A673 (cell line): ENCODE data around the gene ANKS3. TPM values are rescaled to one million over a fixed set of nuclear protein-coding genes. Genes with fewer than 3 reads are reported as not detected.

ENCODE experiments used
- BruUV-seq: library from RNA; stranded (reverse); fragments of 400-500 nt; replicated peaks from 2 replicates; lab custom pipeline; 2021; lab: Mats Ljungman, UMichigan
- CTCF ChIA-PET: fragments of 300-600 bp; sonication (Branson Sonifier 250); formaldehyde crosslinking; loops from one replicate; lab custom pipeline; 2022; ENCODE audit warnings: antibody characterized with exemption; lab: Charles Lee
- POLR2A ChIA-PET: fragments of 300-600 bp; sonication (Branson Sonifier 250); formaldehyde crosslinking; loops from one replicate; lab custom pipeline; 2022; ENCODE audit warnings: antibody characterized with exemption; ENCODE audit not compliant: low non-redundant PET; lab: Charles Lee
- DNase-seq: peaks from one replicate; pipeline ENCODE4 v3.0.0-alpha.2; 2015; ENCODE audit warnings: low spot score
- H3K27ac ChIP-seq: fragments of 200-600 bp; sonication (generic); 2 replicates; pipeline ENCODE4 v1.5.1; 2016; ENCODE audit warnings: mixed run types, low read depth, mild to moderate bottlenecking, mixed read lengths, antibody characterized with exemption, low read length; ENCODE audit not compliant: poor library complexity, severe bottlenecking
- H3K27me3 ChIP-seq: fragments of 200-600 bp; sonication (generic); replicated peaks from 2 replicates; pipeline ENCODE4 v1.6.1; 2017; ENCODE audit warnings: mixed run types, low read depth, mild to moderate bottlenecking, mixed read lengths, antibody characterized with exemption, low read length; ENCODE audit not compliant: insufficient read depth, poor library complexity
- H3K36me3 ChIP-seq: fragments of 200-600 bp; sonication (generic); 2 replicates; pipeline ENCODE4 v1.6.1; 2016; ENCODE audit warnings: mixed run types, mild to moderate bottlenecking, mixed read lengths, antibody characterized with exemption, low read length; ENCODE audit not compliant: insufficient read depth, poor library complexity, severe bottlenecking
- H3K4me1 ChIP-seq: fragments of 200-600 bp; sonication (generic); 2 replicates; pipeline ENCODE4 v1.6.1; 2017; ENCODE audit warnings: mixed run types, mild to moderate bottlenecking, mixed read lengths, antibody characterized with exemption, low read length; ENCODE audit not compliant: insufficient read depth, poor library complexity, severe bottlenecking
- H3K4me3 ChIP-seq: fragments of 200-600 bp; sonication (generic); 2 replicates; pipeline ENCODE4 v1.5.1; 2016; ENCODE audit warnings: low read depth, mixed run types, mild to moderate bottlenecking, mixed read lengths, low read length; ENCODE audit not compliant: poor library complexity, severe bottlenecking
- H3K9me3 ChIP-seq: fragments of 200-600 bp; sonication (generic); 2 replicates; pipeline ENCODE4 v1.6.1; 2016; ENCODE audit warnings: mixed run types, low read depth, mild to moderate bottlenecking, mixed read lengths, antibody characterized with exemption, low read length; ENCODE audit not compliant: poor library complexity, severe bottlenecking
- EZH2 ChIP-seq: fragments of 200-600 bp; sonication (generic); IDR thresholded peaks from 2 replicates; pipeline ENCODE4 v1.6.1; 2017; ENCODE audit warnings: borderline replicate concordance, low read depth, mild to moderate bottlenecking, mixed read lengths, antibody characterized with exemption, low read length; ENCODE audit not compliant: poor library complexity, severe bottlenecking
- intact Hi-C: fragments of 100-400 bp; cut with micrococcal nuclease; formaldehyde crosslinking; loops from one replicate; pipeline ENCODE4 v1.10.0; 2022; ENCODE audit not compliant: unreplicated experiment
- total RNA-seq: library from RNA; stranded (reverse); gene quantifications from 2 replicates; pipeline ENCODE4 v1.2.3, GENCODE V29; 2021
- TF ChIP-seq, protein P1 (sequence below): fragments of 300-800, 200-600 bp; sonication (generic); conservative IDR thresholded peaks from 2 replicates; pipeline ENCODE4 v1.5.1; 2017; ENCODE audit warnings: low read depth, mild to moderate bottlenecking, antibody characterized with exemption, low read length, moderate library complexity, mixed read lengths

The ANKS3 gene
- total RNA-seq, 1 experiment from 2014 or later = 26.9 TPM

DNA sequence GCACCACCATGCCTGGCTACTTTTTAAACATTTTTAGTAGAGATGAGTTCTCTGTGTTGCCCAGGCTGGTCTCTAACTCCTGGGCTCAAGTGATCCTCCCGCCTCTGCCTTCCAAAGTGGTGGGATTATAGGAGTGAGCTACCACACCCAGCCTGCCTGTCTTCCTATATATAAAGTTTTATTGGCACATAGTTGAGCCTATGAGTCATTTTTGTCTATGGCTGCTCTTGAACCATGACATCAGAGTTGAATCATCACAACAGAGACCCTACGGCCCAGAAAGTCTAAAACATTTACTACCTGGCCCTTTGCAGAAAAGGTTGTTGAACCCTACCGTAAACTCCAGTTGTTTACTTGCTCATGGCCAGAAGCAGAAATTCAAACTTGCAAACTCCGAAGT lies 46.2 kb upstream of the ANKS3 start:
- TF ChIP-seq, protein P1, sequence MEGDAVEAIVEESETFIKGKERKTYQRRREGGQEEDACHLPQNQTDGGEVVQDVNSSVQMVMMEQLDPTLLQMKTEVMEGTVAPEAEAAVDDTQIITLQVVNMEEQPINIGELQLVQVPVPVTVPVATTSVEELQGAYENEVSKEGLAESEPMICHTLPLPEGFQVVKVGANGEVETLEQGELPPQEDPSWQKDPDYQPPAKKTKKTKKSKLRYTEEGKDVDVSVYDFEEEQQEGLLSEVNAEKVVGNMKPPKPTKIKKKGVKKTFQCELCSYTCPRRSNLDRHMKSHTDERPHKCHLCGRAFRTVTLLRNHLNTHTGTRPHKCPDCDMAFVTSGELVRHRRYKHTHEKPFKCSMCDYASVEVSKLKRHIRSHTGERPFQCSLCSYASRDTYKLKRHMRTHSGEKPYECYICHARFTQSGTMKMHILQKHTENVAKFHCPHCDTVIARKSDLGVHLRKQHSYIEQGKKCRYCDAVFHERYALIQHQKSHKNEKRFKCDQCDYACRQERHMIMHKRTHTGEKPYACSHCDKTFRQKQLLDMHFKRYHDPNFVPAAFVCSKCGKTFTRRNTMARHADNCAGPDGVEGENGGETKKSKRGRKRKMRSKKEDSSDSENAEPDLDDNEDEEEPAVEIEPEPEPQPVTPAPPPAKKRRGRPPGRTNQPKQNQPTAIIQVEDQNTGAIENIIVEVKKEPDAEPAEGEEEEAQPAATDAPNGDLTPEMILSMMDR = no peak
- no peak for TF ChIP-seq EZH2
- POLR2A ChIA-PET = no interaction called here
- Histone ChIP-seq H3K36me3 (no peaks in the 10 kb centered on the region), H3K9me3 (no peaks in the 10 kb centered on the region), H3K4me1 (no peaks in the 10 kb centered on the region), H3K4me3 (no peak overlapping the region), H3K27ac (no peak overlapping the region), H3K27me3 (no peaks in the 10 kb centered on the region)
- no peak for DNase-seq
- intact Hi-C loops = no loop called here
- CTCF ChIA-PET = no interaction called here
- no TSS peak for BruUV-seq

DNA sequence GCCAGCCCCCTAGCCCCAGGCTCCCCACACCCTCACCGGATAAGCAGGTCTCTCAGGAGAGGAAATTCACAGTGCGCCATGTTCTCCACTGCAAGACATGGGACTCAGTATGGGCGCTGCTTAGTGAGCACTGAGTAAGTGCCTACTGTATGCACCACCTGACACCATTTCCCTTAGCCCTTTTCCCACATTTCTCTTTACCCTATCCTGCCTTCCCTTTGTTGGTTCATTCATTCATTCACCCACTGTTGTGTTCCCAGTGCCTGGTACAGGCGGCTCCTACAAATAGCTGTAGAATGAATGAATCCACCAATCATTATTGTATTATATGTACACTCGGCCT lies 44.0 kb upstream of the ANKS3 start:
- no TSS peak for BruUV-seq

DNA sequence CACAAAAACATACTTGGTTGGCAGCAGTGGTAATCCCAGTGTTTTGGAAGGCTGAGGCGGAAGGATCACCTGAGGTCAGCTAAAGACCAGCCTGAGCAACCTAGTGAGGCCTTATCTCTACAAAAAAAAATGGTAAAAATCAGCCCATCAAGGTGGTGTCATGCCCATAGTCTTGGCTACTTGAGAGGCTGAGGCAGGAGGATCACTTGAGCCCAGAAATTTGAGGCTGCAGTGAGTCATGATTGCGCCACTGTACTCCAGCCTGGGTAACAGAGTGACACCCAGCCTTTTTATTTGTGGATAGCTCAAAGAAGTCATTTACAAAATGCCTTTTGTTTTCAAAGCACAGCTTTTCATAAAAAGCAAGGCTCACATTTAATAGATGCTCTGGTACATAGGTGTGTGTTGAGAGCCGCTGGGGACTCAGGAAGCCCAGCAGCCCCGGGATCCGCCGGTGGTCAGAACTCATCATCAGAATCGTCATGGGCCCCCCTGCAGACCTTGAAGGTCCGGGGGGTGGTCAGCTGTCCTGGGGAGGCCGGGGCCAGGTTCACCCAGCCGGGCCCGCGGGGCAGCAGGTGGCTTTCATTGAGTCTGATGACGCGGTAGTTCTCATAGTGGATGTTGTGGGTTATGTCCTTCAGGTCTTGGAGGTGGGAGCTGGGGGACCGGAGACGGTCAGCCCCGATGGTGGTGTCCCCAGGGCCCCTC lies 43.4 kb upstream of the ANKS3 start:
- BruUV-seq = no TSS peak
- Histone ChIP-seq H3K9me3 (no peaks in the 10 kb centered on the region), H3K27me3 (no peaks in the 10 kb centered on the region), H3K36me3 (no peaks in the 10 kb centered on the region), H3K4me1 (no peaks in the 10 kb centered on the region), H3K4me3 (no peak overlapping the region), H3K27ac (no peak overlapping the region)
- ChIA-PET CTCF (no interaction called here), POLR2A (interaction anchor here (0.7 kb wide), 1 partner anchor 13 kb away, joined by 3 read pairs; no protein-coding TSS in a partner anchor)
- no peak for DNase-seq
- intact Hi-C loops = no loop called here
- TF ChIP-seq, protein P1 = no peak
- TF ChIP-seq EZH2 = no peak

More for the DNA sequence above, 44.0 kb upstream of the ANKS3 start:
- Histone ChIP-seq H3K27me3 (no peaks in the 10 kb centered on the region), H3K4me3 (no peak overlapping the region), H3K4me1 (no peaks in the 10 kb centered on the region), H3K36me3 (no peaks in the 10 kb centered on the region), H3K9me3 (no peaks in the 10 kb centered on the region), H3K27ac (no peak overlapping the region)
- TF ChIP-seq, protein P1 = no peak
- no peak for TF ChIP-seq EZH2
- DNase-seq = no peak
- intact Hi-C loops = no loop called here
- ChIA-PET CTCF (no interaction called here), POLR2A (no interaction called here)
